Stimulated activated CD4-positive, alpha-beta T cell treated with anti-CD3 and anti-CD28 coated beads, Interleukin-1b, Interleukin-23, amount 100 ng/mL, for 24 hours (primary cell): ENCODE data around the gene SGSH.

Experiments used
- DNase-seq, 4 experiments: peaks; one replicate each; pipeline ENCODE4 v3.0.0-alpha.2; 2020; ENCODE audit warnings: low read depth in 4 of 4, low spot score in 1 of 4

Gene SGSH

DNA sequence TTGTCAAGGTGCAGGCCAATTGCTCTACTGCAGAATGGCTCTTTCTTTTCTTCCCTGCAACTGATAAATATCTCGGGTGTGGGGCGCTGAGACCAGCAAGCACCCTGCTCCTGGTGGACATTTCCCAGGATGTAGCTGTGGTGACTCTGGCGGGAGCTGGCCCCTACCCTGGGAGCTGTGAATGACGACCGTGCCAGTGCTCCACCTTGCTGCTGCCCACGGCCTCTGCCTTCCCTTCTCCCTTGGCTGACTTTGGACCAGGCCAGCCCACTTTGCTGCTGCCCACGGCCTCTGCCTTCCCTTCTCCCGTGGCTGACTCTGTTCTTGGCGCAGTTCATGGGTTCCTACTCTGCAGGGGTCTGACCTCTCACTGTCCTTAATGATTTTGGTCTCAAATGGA, 34.2 kb downstream of the SGSH start:
- no peak for DNase-seq

DNA sequence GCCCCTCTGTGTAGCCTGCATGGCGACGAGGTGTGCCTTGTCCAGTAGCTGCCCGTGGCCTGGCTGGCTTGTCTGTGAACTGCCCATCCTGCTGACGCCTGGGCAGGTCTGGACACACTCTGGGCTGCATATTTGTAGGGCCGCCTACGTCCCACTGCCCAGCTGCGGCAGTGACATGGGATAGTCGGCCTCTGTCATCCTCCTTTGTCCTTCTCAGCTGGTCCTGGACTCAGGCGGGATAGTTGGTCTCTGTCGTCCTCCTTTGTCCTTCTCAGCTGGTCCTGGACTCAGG, 35.8 kb downstream of the SGSH start:
- no peak for DNase-seq

DNA sequence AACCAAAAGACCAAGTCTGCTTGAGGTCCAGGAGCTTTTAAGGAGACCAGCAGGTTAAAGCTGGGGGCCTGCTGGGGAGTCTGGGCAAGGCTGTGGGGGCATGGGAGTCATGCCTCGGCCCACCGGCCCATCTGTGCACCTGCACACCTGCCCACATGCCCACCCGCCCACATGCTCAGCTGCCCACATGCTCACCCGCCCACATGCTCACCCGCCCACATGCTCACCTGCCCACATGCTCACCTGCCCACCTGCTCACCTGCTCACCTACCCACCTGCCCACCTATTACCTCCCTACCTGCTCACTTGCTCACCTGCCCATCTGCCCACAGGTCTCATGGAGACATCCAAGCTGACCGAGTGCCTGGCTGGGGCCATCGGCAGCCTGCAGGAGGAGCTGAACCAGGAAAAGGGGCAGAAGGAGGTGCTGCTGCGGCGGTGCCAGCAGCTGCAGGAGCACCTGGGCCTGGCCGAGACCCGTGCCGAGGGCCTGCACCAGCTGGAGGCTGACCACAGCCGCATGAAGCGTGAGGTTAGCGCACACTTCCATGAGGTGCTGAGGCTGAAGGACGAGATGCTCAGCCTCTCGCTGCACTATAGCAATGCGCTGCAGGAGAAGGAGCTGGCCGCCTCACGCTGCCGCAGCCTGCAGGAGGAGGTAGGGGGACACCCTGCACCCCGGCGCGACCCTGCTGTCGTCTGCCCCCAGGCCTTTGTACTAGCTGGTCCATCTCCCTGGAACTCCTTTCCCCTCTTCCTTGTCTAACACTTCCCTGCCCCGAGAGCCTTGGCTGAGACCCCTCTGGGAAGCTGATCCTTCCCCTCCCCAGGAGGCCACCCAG, 36.3 kb downstream of the SGSH start:
- DNase-seq, result no peak

DNA sequence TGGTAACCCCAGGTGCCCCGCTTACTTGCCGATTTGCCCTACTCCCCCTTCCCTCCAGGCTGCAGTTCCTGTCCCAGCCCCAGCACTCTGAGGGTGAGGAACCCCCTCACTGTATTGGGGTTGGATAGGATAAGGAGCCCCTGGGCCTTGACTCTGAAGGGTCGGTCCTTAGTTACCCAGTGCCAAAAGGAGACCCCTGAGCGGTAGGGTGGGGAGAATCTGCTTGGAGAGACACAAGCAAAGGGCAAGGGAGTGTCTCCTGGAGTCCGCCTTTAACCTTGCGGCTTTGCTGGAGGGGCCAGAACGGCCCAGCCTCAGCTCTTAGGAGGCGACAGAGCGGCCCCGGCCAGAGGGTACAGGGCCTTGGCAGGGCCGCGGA, 37.3 kb downstream of the SGSH start:
- no peak for DNase-seq

DNA sequence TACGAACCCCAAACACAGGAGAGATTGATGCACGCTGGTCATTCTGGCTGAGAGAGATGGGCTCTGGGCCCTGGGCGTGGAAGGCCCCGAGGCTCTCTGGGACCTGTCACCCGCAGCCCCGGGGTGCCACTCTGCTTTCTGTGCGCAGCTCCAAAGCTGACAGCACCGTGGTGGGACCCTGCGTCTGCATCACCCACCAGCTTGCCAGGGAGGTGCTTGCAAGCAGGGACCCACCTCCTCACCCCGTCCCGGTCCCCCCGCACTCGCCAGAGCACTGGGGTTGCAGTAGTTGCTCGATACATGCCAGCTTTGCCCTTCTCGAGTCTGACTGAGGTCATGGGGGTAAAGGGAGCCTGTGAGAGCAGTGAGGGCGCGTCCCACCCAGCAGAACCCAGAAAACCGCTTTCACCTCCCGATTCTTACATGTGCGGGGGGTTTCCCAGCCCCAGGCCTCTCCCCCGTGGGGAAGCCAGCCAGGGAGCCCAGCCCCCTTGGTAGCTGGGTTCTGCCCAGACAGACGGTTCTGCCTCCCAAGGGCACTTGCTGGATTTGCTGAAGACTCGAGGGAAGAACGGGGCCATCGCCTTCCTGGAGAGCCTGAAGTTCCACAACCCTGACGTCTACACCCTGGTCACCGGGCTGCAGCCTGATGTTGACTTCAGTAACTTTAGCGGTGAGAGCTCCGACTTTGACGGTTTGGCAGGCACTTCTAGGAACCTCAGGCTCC, 37.9 kb downstream of the SGSH start:
- no peak for DNase-seq

DNA sequence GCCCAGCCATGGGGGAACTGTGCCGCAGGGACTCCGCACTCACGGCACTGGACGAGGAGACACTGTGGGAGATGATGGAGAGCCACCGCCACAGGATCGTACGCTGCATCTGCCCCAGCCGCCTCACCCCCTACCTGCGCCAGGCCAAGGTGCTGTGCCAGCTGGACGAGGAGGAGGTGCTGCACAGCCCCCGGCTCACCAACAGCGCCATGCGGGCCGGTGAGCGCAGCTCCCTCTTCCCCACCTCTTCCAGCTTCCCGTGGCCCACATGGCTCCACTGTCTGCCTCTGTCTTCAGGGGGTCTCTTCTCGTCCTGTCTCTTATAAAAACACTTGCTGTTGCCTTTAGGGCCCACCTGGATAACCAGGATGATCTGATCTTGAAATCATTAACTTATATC, 38.7 kb downstream of the SGSH start:
- DNase-seq, result no peak

DNA sequence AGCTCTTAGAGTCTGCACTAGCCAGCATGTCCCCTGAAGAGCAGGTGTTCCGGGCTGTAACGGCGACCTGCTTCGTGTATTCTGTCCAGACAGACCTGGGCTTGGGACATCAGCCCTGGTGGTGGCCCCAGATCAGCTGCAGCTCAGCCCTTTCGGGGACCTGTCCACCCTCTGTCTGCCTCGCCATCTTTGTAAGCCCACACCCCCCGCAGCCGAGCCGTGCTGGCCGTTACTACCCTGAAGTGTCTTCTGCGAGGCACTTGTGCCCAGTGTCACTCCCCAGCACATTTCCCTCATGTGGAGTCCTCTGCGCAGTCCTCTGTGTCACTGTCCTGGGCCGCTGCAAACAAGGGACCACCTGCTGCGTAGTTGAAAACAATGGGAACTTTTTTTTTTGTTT, 39.9 kb downstream of the SGSH start:
- no peak for DNase-seq

DNA sequence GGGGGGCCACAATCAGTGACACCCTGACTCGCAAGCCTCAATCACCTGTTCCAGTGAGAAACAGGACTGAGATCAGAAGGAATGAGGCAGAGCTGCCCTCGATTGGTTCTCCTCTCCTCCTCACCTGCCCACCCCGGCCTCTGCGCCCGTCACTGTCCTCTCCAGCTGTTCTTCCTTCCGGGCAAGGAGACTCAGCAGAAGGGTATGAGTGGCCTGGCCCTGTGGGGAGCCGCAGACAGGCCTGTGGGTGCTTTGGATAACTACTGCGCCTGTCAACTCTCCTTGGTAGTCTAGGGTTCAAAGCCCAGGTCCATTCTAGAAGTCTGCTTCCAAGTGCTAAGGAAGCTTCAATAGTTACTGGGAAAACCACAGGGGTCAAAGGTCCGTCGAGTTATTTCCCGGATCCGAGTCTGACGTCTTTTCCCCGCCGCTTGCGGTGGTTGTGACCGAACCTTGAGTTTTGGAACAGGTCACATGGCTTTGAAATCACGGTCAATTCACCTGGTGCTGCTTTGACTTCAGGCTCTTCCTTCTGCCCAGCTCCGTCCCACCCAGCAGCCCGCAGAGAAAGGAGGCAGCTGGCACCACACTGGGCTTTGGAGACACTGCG, 42.0 kb downstream of the SGSH start:
- DNase-seq, result no peak

DNA sequence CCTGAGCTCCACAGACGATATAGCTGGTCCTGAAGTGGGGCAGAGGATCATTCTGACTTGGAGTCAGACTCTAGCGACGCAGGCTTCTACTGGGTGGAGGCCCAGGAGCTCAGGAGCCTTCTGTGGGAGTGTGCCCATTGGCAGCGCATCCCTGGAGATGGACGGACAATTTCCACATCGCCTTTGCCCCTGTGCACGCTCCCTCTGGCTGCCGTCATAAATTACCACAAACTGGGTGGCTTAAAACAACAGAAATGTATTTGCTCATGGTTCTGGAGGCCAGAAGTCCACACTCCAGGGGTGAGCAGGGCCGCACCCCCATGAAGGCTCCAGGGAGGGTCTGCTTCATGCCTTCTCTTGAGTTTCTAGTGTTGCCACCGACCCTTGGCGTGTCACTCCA, 43.4 kb downstream of the SGSH start:
- DNase-seq, result no peak

DNA sequence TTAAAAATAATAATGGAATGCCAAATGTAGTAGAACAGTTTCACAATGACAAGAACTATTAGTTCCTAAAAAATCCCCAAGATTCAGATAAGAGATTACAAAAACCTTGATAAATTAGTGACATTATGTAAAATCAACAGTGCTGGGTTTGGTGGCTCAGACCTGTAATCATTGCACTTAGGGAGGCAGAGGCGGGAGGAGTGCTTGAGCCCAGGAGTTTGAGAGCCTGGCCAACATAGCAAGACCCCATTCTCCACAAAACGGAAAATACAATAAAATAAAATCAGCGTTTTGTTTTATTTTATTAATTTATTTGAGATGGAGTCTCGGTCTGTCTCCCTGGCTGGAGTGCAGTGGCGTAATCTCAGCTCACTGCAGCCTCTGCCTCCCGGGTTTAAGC, 46.2 kb downstream of the SGSH start:
- no peak for DNase-seq

DNA sequence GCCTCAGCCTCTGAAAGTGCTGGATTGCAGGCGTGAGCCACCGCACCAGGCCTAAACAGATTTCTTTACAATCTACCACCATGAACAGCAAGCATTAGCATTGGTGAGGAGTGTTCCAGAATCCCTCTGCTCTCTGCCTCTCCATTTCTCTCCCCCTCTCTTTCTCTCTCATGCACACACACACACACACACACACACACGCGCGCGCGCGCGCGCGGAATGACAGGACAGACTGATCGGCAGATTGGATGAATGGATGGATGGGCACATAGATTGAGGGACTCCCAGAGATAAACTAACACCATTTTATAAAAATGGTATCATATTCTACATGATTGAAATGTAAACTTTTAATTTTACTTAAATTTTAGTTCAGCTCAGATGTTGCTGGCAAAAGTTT, 47.0 kb downstream of the SGSH start:
- no peak for DNase-seq

DNA sequence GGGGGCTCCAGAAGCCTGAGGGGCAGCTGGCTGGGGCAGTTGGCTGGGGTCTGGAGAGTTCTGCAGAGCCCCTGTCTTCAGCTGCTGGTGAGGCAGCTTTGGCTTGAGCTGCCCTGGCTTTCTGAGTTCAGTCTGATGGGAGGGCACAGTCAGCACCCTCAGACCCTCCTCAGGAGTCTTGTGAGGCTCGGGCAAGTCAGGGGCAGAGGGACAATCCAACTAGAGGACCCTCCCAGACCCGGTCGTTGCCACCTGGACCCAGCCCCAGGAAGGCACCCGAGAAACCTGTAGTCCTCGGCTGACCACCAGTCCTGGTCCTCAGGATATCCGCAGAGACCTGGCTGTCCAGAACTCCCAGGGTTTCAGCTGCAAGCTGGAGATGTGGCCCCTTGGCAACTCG, 48.5 kb downstream of the SGSH start:
- DNase-seq, result no peak

DNA sequence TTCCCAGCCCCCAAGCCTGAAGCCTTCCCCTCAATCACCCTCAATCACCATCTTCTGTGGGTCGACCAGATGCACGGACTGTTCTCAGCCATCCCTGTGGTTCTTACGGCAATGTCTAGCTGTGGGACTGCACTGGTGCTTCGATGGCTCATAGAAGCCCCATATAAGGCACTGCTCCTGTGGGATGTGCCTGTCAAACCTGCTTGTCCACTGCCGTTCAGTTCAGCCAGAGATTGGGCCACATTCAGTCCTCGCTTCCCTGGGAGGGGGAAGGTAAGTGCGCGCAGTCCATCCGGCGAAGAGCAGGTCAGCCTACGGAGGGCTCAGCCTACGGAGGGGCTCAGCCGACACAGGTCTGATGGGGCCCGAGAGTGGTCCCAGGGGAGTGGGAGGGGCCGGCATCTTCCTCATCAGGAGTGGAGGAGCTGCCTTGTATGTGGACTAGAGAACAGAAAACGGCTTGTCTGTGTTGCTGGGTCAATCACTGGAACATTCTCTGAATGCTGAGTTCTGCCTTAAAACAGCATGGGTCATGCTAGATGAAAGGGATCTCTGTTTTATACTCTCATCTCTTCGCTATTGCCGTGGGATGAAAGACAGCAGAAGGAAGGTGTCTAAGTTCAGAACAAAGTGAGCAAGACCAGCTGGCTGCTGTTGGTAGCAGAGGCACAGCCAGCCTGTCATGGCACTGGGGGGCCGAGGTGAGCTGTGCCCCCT, 50.2 kb downstream of the SGSH start, which contains the start of gene CARD14:
Gene CARD14 (plus strand): TSS at position 247 of the 717 bp plus-strand sequence. CDS start 11,409 bp downstream, outside the sequence.
- DNase-seq, result no peak

DNA sequence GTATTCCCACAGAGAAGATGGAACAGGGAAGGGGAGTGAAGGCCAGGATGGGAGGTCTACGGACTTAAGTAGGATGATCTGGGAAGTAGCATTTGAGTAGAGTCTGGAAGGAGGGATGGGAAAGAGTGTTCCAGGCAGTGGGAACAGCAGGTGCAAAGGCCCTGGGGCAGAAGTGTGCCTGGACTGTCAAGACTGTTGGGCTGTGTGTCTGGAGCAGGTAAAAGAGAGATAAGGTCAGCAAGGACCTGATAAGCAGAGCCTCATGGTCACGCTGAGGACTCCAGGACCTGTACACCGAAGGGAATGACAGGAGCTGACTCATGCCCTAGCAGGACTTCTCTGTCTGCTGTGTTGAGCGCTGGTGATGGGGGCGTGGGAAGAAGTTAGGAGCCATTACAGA, 51.0 kb downstream of the SGSH start:
- DNase-seq, result no peak

DNA sequence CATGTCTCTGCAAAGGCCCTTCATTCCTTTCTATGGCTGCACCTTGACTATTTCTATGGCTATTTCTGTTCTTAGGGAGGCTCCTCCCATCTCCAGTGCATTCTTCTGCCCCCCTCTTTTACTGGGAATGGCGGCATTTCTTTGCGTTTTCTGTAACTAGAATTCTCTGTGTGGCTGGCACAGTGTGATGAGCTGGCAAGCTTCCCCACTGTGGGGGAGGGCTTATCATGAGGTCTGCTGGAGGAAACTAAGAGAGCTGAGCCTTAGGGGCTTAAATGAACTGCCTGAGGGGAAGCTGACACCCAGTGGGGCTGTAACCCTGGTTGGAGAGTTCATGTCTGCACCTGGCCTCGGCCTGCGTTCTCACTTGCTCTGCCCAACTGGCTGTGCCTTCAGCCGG, 51.8 kb downstream of the SGSH start:
- no peak for DNase-seq

DNA sequence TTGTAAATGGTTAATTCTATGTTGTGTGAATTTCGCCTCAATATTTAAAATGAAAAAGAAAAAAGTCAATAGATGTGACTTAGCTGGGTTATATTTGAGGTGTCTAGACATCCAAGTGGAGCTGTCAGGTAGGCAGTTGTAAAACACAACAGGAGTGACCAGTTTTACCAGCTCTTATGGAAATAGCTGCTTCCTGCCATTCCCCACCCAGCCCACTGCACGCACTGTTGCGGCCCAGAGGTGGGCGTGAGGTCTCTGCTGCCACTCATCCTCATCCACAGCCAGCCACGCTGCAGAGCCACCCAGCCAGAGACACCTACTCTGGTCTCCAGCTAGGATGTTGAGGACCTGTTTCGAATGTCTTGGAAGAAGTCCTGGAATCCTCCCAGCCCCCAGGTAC, 53.7 kb downstream of the SGSH start:
- DNase-seq, result no peak

DNA sequence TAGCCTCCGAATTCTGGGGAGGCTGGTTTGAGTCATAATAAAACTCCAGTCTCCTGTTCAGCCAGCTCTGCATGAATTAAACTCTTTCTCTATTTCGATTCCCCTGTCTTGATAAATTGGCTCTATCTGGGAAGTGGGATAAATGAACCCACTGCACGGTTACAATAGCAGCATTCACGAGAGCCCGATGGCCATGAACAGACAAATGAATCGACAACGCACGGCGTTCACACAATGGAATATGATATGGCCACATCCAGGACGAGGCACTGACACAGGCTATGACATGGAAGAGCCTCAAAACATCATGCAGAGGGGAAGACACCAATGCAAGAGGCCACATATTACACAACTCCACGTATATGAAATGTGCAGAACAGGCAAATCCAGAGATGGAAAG, 55.9 kb downstream of the SGSH start:
- DNase-seq, result no peak

DNA sequence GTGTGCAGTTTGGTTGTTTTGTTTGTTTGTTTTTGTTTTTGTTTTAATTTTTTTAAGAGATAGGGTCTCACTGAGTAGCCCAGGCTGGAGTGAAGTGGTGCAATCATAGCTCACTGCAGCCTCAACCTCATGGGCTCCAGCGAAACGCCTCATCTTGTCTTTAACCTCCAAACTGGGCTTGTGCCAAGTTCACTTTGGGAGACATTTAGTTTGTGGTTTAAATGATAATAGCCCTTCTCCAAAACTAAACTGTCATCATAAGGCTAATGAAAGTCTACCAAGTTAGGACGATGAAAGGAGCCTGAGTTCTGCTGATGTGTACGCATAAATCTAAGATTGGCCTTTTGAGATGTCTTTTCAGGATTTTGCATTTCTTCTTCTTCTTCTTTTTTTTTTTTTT, 56.8 kb downstream of the SGSH start:
- no peak for DNase-seq

DNA sequence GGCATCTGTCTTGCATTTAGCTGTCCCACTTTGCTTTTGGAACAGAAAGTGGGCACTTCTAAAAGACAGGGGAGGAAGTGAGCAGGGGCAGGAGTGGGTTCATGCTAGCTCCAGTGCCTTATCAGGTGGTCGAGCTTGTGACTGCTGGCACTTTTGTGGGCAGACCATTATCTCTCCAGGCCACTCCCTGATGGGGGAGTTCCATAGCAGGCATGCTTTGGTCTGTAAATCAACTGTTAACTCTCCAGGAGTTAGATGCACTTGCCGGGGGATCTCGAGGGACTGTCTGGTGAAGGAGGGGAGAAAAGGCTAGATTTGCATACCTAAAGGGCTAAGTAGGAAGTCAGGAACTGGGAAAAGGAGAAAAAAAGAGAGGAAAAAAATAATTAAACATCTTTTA, 59.6 kb downstream of the SGSH start:
- DNase-seq, result no peak
